ENCODE results near the gene WDR64. TPM values are rescaled to one million over a fixed set of nuclear protein-coding genes. Genes with fewer than 3 reads are reported as not detected.
"Not testable (repeated sequence)": the region's sequence is repeated elsewhere in the genome, so short reads cannot be mapped to it uniquely, and the experiment has no call there.

WDR64 gene
- total RNA-seq, 3 donors from 2014 or later (not counting 1 experiment from before 2014, with no cell fraction given): not detected

DNA sequence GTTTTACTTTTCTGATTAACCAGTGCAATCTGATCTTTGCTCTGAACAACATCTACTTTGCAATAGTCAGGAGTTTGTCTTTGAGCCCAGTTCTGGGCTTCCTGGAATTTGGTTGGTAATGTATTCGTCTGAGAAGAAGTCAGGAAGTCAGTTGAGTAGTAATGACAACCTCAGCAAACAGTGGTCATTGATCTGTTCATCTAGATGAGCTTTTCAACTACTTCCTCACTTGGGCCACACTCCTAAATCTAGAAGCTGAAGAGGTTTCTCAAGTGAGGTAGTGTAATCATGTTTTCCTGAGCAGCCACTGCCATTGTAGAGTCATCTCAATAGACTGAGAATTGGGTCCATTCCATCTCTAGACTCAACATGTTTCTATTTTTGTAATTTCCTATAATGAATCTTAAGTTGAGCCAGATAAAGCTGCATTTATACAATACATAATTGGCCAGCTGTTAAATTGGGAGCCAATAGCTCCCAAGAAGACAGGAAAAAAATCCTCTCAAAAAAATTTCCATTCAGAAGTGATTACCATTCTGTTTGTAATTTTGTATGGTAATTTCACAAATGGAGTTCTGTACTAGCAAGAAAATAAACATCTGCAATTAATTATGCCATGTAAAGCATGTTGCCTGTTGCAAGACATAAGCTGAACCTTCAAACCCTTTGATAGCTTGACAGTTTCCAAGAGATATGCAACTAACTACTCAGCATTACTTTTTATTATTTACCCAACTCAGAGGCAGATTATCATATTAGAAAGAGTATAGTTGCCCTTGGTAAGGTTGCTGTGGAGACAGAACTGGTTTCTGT lies 49.6 kb downstream of the WDR64 start:
- Mint-ChIP-seq H3K36me3 (no peaks in the 10 kb centered on the region), H3K4me1 (peaks cover 0 to under 1% of the 10 kb centered on the region in 2 donors), H3K9me3 (no peaks in the 10 kb centered on the region), H3K27me3 (ENCODE audit: low read depth in 2 of 2) (peaks cover 0 to 3% of the 10 kb centered on the region in 2 donors), H3K27ac (no peak overlapping the region), H3K4me3 (no peak overlapping the region)
- H3K4me3 ChIP-seq (ENCODE audit: low read length): no peak overlapping the region
- no peak overlapping the region for H3K27ac ChIP-seq (ENCODE audit: low read length)
- H3K36me3 ChIP-seq (ENCODE audit: control insufficient read depth, insufficient read depth, low read length): no peaks in the 10 kb centered on the region
- H3K4me1 ChIP-seq (ENCODE audit: control insufficient read depth, insufficient read depth, low read length): no peaks in the 10 kb centered on the region
- no peaks in the 10 kb centered on the region for H3K9me3 ChIP-seq (ENCODE audit: control insufficient read depth, insufficient read depth, low read length)
- TF ChIP-seq, protein P1, sequence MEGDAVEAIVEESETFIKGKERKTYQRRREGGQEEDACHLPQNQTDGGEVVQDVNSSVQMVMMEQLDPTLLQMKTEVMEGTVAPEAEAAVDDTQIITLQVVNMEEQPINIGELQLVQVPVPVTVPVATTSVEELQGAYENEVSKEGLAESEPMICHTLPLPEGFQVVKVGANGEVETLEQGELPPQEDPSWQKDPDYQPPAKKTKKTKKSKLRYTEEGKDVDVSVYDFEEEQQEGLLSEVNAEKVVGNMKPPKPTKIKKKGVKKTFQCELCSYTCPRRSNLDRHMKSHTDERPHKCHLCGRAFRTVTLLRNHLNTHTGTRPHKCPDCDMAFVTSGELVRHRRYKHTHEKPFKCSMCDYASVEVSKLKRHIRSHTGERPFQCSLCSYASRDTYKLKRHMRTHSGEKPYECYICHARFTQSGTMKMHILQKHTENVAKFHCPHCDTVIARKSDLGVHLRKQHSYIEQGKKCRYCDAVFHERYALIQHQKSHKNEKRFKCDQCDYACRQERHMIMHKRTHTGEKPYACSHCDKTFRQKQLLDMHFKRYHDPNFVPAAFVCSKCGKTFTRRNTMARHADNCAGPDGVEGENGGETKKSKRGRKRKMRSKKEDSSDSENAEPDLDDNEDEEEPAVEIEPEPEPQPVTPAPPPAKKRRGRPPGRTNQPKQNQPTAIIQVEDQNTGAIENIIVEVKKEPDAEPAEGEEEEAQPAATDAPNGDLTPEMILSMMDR (IDR thresholded peaks at IDR 0.05): no peak
- intact Hi-C loops (cut with micrococcal nuclease): no loop called here
- 14% methylated on average over 1 of the region's 1 CpG for WGBS (ENCODE audit: insufficient coverage)
- ATAC-seq: no peak
- no peaks in the 10 kb centered on the region for H3K27me3 ChIP-seq (ENCODE audit: control insufficient read depth, insufficient read depth, low read length)
- no peak for DNase-seq

DNA sequence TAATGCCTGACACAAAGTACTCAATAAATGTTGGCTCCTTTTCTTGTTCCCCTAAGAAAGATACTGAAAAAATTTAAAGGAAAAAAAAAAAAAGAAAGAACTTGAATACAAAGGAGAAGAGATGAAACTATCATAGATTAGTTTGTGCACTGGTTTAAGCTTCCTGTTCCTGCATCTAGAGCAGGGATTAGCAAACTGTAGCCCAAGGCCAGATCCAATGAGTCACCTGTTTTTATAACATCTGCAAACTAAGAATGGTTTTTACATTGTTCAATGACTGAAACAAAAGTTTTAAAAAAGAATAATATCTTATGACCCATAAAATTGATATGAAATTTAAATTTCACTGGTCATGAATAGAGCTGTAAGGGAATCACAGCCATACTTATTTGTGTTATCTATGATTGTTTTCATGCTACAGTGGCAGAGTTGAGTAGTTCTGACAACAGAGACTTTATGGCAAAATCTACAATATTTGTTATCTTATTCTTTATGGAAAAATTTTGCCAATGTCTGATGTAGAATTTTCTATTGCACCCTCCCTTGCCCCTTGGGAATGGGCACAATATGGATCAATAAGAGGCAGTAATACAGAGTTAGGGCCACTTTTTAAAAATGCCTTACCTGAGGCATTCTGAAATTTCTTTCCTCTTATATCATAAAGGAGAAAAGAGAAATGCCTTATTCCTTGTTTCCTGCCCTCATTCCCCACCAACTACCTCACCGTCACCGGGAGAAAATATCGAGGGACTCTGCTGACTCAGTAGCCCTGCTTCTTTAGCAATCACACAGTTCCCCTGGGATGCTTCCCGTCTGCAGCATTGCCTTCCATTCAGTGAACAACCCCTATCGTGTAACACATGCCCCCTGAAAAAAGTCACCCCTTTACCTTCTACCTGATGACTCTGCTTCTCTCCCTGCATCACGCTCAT lies 50.6 kb downstream of the WDR64 start:
- Mint-ChIP-seq H3K4me1 (peaks cover 9 to 10% of the 10 kb centered on the region in 2 donors), H3K4me3 (no peak overlapping the region), H3K9me3 (no peaks in the 10 kb centered on the region), H3K27ac (no peak overlapping the region), H3K36me3 (no peaks in the 10 kb centered on the region), H3K27me3 (ENCODE audit: low read depth in 2 of 2) (peaks cover 0 to 3% of the 10 kb centered on the region in 2 donors)
- DNase-seq (no peak), ATAC-seq (no peak)
- TF ChIP-seq, protein P1 (IDR thresholded peaks at IDR 0.05): no peak
- intact Hi-C loops (cut with micrococcal nuclease): no loop called here
- H3K36me3 ChIP-seq (ENCODE audit: control insufficient read depth, insufficient read depth, low read length): no peaks in the 10 kb centered on the region
- H3K9me3 ChIP-seq (ENCODE audit: control insufficient read depth, insufficient read depth, low read length): no peaks in the 10 kb centered on the region
- H3K4me1 ChIP-seq (ENCODE audit: control insufficient read depth, insufficient read depth, low read length): peaks cover 4% of the 10 kb centered on the region
- 87% methylated on average over 6 of the region's 6 CpGs for WGBS (ENCODE audit: insufficient coverage)
- H3K4me3 ChIP-seq (ENCODE audit: low read length): no peak overlapping the region
- H3K27me3 ChIP-seq (ENCODE audit: control insufficient read depth, insufficient read depth, low read length): no peaks in the 10 kb centered on the region
- no peak overlapping the region for H3K27ac ChIP-seq (ENCODE audit: low read length)

DNA sequence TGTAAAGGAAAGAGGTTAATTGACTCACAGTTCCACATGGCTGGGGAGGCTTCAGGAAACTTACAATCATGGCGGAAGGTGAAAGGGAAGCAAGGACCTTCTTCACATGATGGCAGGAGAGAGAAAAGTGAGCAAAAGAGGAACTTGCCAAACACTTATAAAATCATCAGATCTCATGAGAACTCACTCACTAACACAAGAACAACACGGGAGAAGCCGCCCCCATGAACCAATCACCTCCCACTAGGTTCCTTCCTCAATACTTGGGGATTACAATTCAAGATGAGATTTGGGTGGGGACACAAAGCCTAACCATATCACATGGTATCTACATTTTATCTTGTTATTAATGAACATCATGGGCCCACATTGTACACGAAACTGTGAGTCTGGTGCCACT lies 51.7 kb downstream of the WDR64 start:
- H3K4me3 ChIP-seq (ENCODE audit: low read length); H3K36me3 ChIP-seq (ENCODE audit: control insufficient read depth, insufficient read depth, low read length); ATAC-seq; intact Hi-C loops (cut with micrococcal nuclease); H3K27ac Mint-ChIP-seq; H3K4me3 Mint-ChIP-seq; H3K9me3 Mint-ChIP-seq; H3K27me3 ChIP-seq (ENCODE audit: control insufficient read depth, insufficient read depth, low read length); DNase-seq; H3K4me1 ChIP-seq (ENCODE audit: control insufficient read depth, insufficient read depth, low read length); H3K9me3 ChIP-seq (ENCODE audit: control insufficient read depth, insufficient read depth, low read length); H3K27ac ChIP-seq (ENCODE audit: low read length); H3K27me3 Mint-ChIP-seq (ENCODE audit: low read depth in 2 of 2); H3K36me3 Mint-ChIP-seq: not testable (repeated sequence)
- WGBS (ENCODE audit: insufficient coverage): 100% methylated on average over 3 of the region's 4 CpGs
- peaks cover 10% of the 10 kb centered on the region in 2 donors for H3K4me1 Mint-ChIP-seq

DNA sequence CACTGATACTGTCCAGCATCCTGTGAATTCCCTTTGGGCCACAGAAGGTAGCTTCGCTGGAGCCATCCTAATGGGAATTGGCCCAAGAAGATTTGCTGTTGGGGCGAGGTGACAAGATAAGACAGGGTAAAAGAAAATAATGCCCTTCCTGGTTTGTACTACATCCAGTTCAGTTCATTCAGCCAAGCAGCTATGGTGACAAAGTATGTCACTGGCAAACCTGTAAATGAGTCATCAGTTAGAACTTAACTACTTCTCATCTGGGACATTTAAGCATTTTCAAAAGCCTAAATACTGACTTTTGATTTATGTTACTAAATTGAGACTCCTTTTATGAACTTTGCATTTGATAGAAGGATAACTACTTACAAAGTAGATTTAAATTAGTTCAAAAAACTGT lies 54.2 kb downstream of the WDR64 start:
- H3K27ac ChIP-seq (ENCODE audit: low read length): no peak overlapping the region
- no peaks in the 10 kb centered on the region for H3K9me3 ChIP-seq (ENCODE audit: control insufficient read depth, insufficient read depth, low read length)
- no peaks in the 10 kb centered on the region for H3K36me3 Mint-ChIP-seq
- DNase-seq (peak in 1 of 2 donors; percentile 11), ATAC-seq (no peak)
- peaks cover 0 to 2% of the 10 kb centered on the region in 2 donors for H3K9me3 Mint-ChIP-seq
- intact Hi-C loops (cut with micrococcal nuclease): no loop called here
- no peaks in the 10 kb centered on the region for H3K36me3 ChIP-seq (ENCODE audit: control insufficient read depth, insufficient read depth, low read length)
- 73% methylated on average over 2 of the region's 2 CpGs for WGBS (ENCODE audit: insufficient coverage)
- peaks cover 0 to 9% of the 10 kb centered on the region in 2 donors for H3K27me3 Mint-ChIP-seq (ENCODE audit: low read depth in 2 of 2)
- H3K4me3 Mint-ChIP-seq: no peak overlapping the region
- TF ChIP-seq, protein P1 (IDR thresholded peaks at IDR 0.05): no peak
- no peak overlapping the region for H3K4me3 ChIP-seq (ENCODE audit: low read length)
- peaks cover 10 to 14% of the 10 kb centered on the region in 2 donors for H3K4me1 Mint-ChIP-seq
- no peak overlapping the region for H3K27ac Mint-ChIP-seq
- no peaks in the 10 kb centered on the region for H3K27me3 ChIP-seq (ENCODE audit: control insufficient read depth, insufficient read depth, low read length)
- peaks cover 4% of the 10 kb centered on the region for H3K4me1 ChIP-seq (ENCODE audit: control insufficient read depth, insufficient read depth, low read length)

All from natural killer cell (primary cell).